ENCODE results near the gene SSC4D. TPM values are rescaled to one million over a fixed set of nuclear protein-coding genes. Genes with fewer than 3 reads are reported as not detected.

SSC4D gene
- total and polyA plus RNA-seq, 9 of the 15 experiments (the other 6 are each of a cell fraction or from before 2014, with no cell fraction given), result 0.06 to 1.1 (median 0.85) TPM; not detected in 1

DNA sequence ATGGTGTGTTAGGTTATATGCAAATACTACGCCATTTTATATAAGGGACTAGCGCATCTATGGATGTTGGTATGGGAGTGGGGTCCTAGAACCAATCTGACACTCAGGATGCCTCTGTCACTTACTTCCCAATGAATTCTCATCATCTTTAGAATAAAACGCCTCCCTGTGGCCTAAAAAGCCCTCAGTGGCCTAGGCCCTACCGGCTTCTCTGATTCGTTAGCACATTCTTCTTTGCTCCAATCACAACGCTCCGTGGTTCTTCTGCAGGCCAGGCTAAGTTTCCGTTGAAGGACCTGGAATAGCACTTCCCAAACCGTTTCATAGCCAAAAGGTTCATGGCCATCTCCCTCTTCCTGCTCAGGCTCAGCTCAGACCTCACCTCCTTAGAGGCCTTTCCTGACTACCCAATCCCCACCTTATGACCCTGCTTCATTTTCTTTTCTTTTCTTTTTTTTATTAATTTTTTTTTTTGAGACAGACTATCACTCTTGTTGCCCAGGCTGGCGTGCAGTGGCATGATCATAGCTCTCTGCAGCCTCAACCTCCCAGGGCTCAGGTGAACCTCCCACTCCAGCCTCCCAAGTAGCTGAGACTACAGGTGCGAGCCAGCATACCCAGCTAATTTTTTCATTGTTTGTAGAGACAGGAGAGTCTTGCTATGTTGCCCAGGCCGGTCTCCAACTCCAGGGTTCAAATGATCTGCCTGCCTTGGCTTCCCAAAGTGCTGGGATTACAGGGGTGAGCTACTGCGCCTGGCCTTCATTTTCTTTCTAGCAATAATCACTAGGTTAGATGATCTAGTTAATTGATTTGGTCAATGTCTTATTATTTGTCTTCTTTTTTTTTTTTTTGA is 26.2 kb downstream of the SSC4D start (continued):
- TF ChIP-seq, protein P1, sequence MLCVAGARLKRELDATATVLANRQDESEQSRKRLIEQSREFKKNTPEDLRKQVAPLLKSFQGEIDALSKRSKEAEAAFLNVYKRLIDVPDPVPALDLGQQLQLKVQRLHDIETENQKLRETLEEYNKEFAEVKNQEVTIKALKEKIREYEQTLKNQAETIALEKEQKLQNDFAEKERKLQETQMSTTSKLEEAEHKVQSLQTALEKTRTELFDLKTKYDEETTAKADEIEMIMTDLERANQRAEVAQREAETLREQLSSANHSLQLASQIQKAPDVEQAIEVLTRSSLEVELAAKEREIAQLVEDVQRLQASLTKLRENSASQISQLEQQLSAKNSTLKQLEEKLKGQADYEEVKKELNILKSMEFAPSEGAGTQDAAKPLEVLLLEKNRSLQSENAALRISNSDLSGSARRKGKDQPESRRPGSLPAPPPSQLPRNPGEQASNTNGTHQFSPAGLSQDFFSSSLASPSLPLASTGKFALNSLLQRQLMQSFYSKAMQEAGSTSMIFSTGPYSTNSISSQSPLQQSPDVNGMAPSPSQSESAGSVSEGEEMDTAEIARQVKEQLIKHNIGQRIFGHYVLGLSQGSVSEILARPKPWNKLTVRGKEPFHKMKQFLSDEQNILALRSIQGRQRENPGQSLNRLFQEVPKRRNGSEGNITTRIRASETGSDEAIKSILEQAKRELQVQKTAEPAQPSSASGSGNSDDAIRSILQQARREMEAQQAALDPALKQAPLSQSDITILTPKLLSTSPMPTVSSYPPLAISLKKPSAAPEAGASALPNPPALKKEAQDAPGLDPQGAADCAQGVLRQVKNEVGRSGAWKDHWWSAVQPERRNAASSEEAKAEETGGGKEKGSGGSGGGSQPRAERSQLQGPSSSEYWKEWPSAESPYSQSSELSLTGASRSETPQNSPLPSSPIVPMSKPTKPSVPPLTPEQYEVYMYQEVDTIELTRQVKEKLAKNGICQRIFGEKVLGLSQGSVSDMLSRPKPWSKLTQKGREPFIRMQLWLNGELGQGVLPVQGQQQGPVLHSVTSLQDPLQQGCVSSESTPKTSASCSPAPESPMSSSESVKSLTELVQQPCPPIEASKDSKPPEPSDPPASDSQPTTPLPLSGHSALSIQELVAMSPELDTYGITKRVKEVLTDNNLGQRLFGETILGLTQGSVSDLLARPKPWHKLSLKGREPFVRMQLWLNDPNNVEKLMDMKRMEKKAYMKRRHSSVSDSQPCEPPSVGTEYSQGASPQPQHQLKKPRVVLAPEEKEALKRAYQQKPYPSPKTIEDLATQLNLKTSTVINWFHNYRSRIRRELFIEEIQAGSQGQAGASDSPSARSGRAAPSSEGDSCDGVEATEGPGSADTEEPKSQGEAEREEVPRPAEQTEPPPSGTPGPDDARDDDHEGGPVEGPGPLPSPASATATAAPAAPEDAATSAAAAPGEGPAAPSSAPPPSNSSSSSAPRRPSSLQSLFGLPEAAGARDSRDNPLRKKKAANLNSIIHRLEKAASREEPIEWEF (CRISPR knock-in tag; IDR thresholded peaks at IDR 0.05), result no peak
- TF ChIP-seq ZNF124 (CRISPR knock-in tag; IDR thresholded peaks at IDR 0.05) (no peak), E2F5 (CRISPR knock-in tag; IDR thresholded peaks at IDR 0.05) (no peak), MYC (IDR thresholded peaks at IDR 0.05; ENCODE audit: low read depth, low read length) (peak; percentile 32; the same call in 1 of the 2 replicates), MYC (CRISPR knock-in tag; IDR thresholded peaks at IDR 0.05; ENCODE audit: borderline replicate concordance, low read depth) (no peak), SMAD3 (CRISPR knock-in tag; conservative IDR thresholded peaks at IDR 0.05) (no peak), CREBBP (IDR thresholded peaks at IDR 0.05; ENCODE audit: low read depth, low read length) (no peak), ARNT (IDR thresholded peaks at IDR 0.05) (peak; percentile 32 to 48; a peak in 2 of 4 replicates), ARID3B (CRISPR knock-in tag; IDR thresholded peaks at IDR 0.05; ENCODE audit: borderline replicate concordance) (no peak), KAT8 (IDR thresholded peaks at IDR 0.05; ENCODE audit: low read depth) (no peak), USF2 (CRISPR knock-in tag; IDR thresholded peaks at IDR 0.05) (no peak)
- TF ChIP-seq, protein P2, sequence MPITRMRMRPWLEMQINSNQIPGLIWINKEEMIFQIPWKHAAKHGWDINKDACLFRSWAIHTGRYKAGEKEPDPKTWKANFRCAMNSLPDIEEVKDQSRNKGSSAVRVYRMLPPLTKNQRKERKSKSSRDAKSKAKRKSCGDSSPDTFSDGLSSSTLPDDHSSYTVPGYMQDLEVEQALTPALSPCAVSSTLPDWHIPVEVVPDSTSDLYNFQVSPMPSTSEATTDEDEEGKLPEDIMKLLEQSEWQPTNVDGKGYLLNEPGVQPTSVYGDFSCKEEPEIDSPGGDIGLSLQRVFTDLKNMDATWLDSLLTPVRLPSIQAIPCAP (CRISPR knock-in tag; IDR thresholded peaks at IDR 0.05; ENCODE audit: borderline replicate concordance), result no peak
- TF ChIP-seq, protein P3, sequence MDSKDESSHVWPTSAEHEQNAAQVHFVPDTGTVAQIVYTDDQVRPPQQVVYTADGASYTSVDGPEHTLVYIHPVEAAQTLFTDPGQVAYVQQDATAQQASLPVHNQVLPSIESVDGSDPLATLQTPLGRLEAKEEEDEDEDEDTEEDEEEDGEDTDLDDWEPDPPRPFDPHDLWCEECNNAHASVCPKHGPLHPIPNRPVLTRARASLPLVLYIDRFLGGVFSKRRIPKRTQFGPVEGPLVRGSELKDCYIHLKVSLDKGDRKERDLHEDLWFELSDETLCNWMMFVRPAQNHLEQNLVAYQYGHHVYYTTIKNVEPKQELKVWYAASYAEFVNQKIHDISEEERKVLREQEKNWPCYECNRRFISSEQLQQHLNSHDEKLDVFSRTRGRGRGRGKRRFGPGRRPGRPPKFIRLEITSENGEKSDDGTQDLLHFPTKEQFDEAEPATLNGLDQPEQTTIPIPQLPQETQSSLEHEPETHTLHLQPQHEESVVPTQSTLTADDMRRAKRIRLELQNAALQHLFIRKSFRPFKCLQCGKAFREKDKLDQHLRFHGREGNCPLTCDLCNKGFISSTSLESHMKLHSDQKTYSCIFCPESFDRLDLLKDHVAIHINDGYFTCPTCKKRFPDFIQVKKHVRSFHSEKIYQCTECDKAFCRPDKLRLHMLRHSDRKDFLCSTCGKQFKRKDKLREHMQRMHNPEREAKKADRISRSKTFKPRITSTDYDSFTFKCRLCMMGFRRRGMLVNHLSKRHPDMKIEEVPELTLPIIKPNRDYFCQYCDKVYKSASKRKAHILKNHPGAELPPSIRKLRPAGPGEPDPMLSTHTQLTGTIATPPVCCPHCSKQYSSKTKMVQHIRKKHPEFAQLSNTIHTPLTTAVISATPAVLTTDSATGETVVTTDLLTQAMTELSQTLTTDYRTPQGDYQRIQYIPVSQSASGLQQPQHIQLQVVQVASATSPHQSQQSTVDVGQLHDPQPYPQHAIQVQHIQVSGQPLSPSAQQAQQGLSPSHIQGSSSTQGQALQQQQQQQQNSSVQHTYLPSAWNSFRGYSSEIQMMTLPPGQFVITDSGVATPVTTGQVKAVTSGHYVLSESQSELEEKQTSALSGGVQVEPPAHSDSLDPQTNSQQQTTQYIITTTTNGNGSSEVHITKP (IDR thresholded peaks at IDR 0.05; ENCODE audit: partially characterized antibody), result peak; percentile 61

Data from K562 (cell line).